CD4-positive, CD25-positive, alpha-beta regulatory T cell (primary cell): ENCODE data around the gene EHD1. TPM values are rescaled to one million over a fixed set of nuclear protein-coding genes. Genes with fewer than 3 reads are reported as not detected.

Source experiments
- ATAC-seq, 2 donors: fragments of 150-1000 bp; cut with Tn5 transposase; one replicate each; pipeline ENCODE4 v1.10.0; 2021; ENCODE audit warnings: low read depth in 2 of 2, moderate number of reproducible peaks in 2 of 2, moderate library complexity in 1 of 2
- DNase-seq, 3 donors: peaks; one replicate each; pipeline versions ENCODE4 v3.0.0 to v3.0.0-alpha.2; 2012 to 2022; ENCODE audit warnings: mixed read lengths in 1 of 3
- H3K27ac ChIP-seq: one replicate; pipeline ENCODE4 v1.7.0; 2013; ENCODE audit warnings: mild to moderate bottlenecking, low read length; ENCODE audit not compliant: insufficient read depth, poor library complexity, severe bottlenecking
- H3K27me3 ChIP-seq: one replicate; pipeline ENCODE4 v1.7.0; 2013; ENCODE audit warnings: low read length; ENCODE audit not compliant: control insufficient read depth, insufficient read depth
- H3K36me3 ChIP-seq: one replicate; pipeline ENCODE4 v1.7.0; 2013; ENCODE audit warnings: mild to moderate bottlenecking, low read length, moderate library complexity; ENCODE audit not compliant: control insufficient read depth, insufficient read depth
- H3K4me1 ChIP-seq: 2 replicates; pipeline ENCODE4 v1.7.0; 2013; ENCODE audit warnings: mild to moderate bottlenecking, low read length; ENCODE audit not compliant: insufficient read depth, control insufficient read depth, poor library complexity, severe bottlenecking
- H3K4me3 ChIP-seq: one replicate; pipeline ENCODE4 v1.7.0; 2013; ENCODE audit warnings: low read depth, mild to moderate bottlenecking, low read length, moderate library complexity
- H3K9me3 ChIP-seq, 2 experiments: 1 replicate in 1 of 2; 2 replicates in 1 of 2; pipeline ENCODE4 v1.7.0; 2013; ENCODE audit warnings: low read length in 2 of 2, mild to moderate bottlenecking in 1 of 2, moderate library complexity in 1 of 2; ENCODE audit not compliant: control insufficient read depth in 2 of 2
- H3K27ac Mint-ChIP-seq, 3 donors: one replicate each; pipeline ENCODE4 v1.8.0; 2020 to 2022; ENCODE audit warnings: mild to moderate bottlenecking in 3 of 3, mixed read lengths in 3 of 3, moderate library complexity in 2 of 3
- H3K27me3 Mint-ChIP-seq: one replicate; pipeline ENCODE4 v1.8.0; 2022; ENCODE audit warnings: mild to moderate bottlenecking, mixed read lengths
- H3K36me3 Mint-ChIP-seq: one replicate; pipeline ENCODE4 v1.8.0; 2020; ENCODE audit warnings: mixed read lengths
- H3K4me1 Mint-ChIP-seq, 4 donors: one replicate each; pipeline ENCODE4 v1.8.0; 2020 to 2022; ENCODE audit warnings: mixed read lengths in 4 of 4, mild to moderate bottlenecking in 1 of 4
- H3K4me3 Mint-ChIP-seq, 4 donors: one replicate each; pipeline ENCODE4 v1.8.0; 2020 to 2022; ENCODE audit warnings: mild to moderate bottlenecking in 4 of 4, mixed read lengths in 4 of 4, moderate library complexity in 3 of 4
- H3K9me3 Mint-ChIP-seq, 7 donors: one replicate each; pipeline ENCODE4 v1.8.0; 2020 to 2022; ENCODE audit warnings: mixed read lengths in 7 of 7, mild to moderate bottlenecking in 3 of 7, moderate library complexity in 2 of 7
- polyA plus RNA-seq, 4 donors: library from polyadenylated mRNA; unstranded; fragments of 300-500 nt; fragmentation: Illumina TruSeq; gene quantifications; one replicate each; pipeline ENCODE4 v1.2.3, GENCODE V29; 2021
- total RNA-seq: library from RNA; stranded (reverse); gene quantifications from one replicate; pipeline ENCODE4 v1.2.3, GENCODE V29; 2022

EHD1 gene
- total and polyA plus RNA-seq, 5 donors from 2014 or later, result 180 to 223 (median 184) TPM

GRCh38 chr11:64852804-64853509 is 25.5 kb downstream of the EHD1 start:
- Mint-ChIP-seq H3K27me3 (no peaks in the 10 kb centered on the region), H3K4me3 (peak overlapping the region; percentile 80 to 85 (median 84)), H3K4me1 (peaks cover 0 to 94% (median 43%) of the 10 kb centered on the region in 4 donors), H3K36me3 (peaks cover 16% of the 10 kb centered on the region), H3K9me3 (peaks cover 0 to 1% (median 0%) of the 10 kb centered on the region in 7 donors), H3K27ac (peak overlapping the region; percentile 93 to 97 (median 96))
- H3K4me1 ChIP-seq, result peaks cover 99% of the 10 kb centered on the region
- peaks cover 28% of the 10 kb centered on the region for H3K36me3 ChIP-seq
- H3K27ac ChIP-seq, result peak overlapping the region; percentile 91
- no peaks in the 10 kb centered on the region for H3K9me3 ChIP-seq
- H3K4me3 ChIP-seq, result no peak overlapping the region
- DNase-seq, result no peak
- no peaks in the 10 kb centered on the region for H3K27me3 ChIP-seq
- ATAC-seq, result no peak

GRCh38 chr11:64851831-64852351 is 26.5 kb downstream of the EHD1 start:
- peak overlapping the region; percentile 93 to 97 (median 96) for H3K27ac Mint-ChIP-seq
- H3K4me3 ChIP-seq, result peak overlapping the region; percentile 55
- peak overlapping the region; percentile 73 to 85 (median 82) for H3K4me3 Mint-ChIP-seq
- H3K9me3 Mint-ChIP-seq, result peaks cover 0 to 1% (median 0%) of the 10 kb centered on the region in 7 donors
- peaks cover 97% of the 10 kb centered on the region for H3K4me1 ChIP-seq
- DNase-seq, result peak in 2 of 3 donors; percentile 19 to 66
- peak overlapping the region; percentile 91 for H3K27ac ChIP-seq
- H3K27me3 Mint-ChIP-seq, result no peaks in the 10 kb centered on the region
- H3K27me3 ChIP-seq, result no peaks in the 10 kb centered on the region
- peaks cover 12% of the 10 kb centered on the region for H3K36me3 Mint-ChIP-seq
- H3K36me3 ChIP-seq, result peaks cover 20% of the 10 kb centered on the region
- ATAC-seq, result peak in 1 of 2 donors; percentile 15
- H3K9me3 ChIP-seq, result no peaks in the 10 kb centered on the region
- peaks cover 0 to 96% (median 47%) of the 10 kb centered on the region in 4 donors for H3K4me1 Mint-ChIP-seq

- H3K27me3 Mint-ChIP-seq, result no peaks in the 10 kb centered on the region
- Histone ChIP-seq H3K27me3 (no peaks in the 10 kb centered on the region), H3K36me3 (peaks cover 20% of the 10 kb centered on the region), H3K9me3 (no peaks in the 10 kb centered on the region), H3K4me1 (peaks cover 89% of the 10 kb centered on the region), H3K27ac (peak overlapping the region; percentile 91), H3K4me3 (peak overlapping the region; percentile 44)
- peak overlapping the region; percentile 93 to 97 (median 96) for H3K27ac Mint-ChIP-seq
- DNase-seq (peak in 2 of 3 donors; percentile 58 to 75), ATAC-seq (peak; percentile 21 to 35)
- H3K4me1 Mint-ChIP-seq, result peaks cover 0 to 89% (median 46%) of the 10 kb centered on the region in 4 donors
- peak overlapping the region; percentile 73 to 85 (median 82) for H3K4me3 Mint-ChIP-seq
- H3K36me3 Mint-ChIP-seq, result peaks cover 12% of the 10 kb centered on the region
- peaks cover 0 to 1% (median 0%) of the 10 kb centered on the region in 7 donors for H3K9me3 Mint-ChIP-seq
These were observed 27.3 kb downstream of the EHD1 start for GRCh38 chr11:64850979-64851567.

- no peak for ATAC-seq
- H3K27ac Mint-ChIP-seq, result peak overlapping the region; percentile 36 to 97 (median 54)
- peak overlapping the region; percentile 22 to 65 (median 30) for H3K4me3 Mint-ChIP-seq
- peaks cover 12% of the 10 kb centered on the region for H3K36me3 ChIP-seq
- H3K36me3 Mint-ChIP-seq, result peaks cover 3% of the 10 kb centered on the region
- H3K4me3 ChIP-seq, result no peak overlapping the region
- H3K4me1 Mint-ChIP-seq, result peaks cover 0 to 82% (median 47%) of the 10 kb centered on the region in 4 donors
- H3K9me3 Mint-ChIP-seq, result no peaks in the 10 kb centered on the region
- peak overlapping the region; percentile 33 for H3K27ac ChIP-seq
- H3K27me3 ChIP-seq, result no peaks in the 10 kb centered on the region
- peaks cover 82% of the 10 kb centered on the region for H3K4me1 ChIP-seq
- no peak for DNase-seq
- no peaks in the 10 kb centered on the region for H3K9me3 ChIP-seq
- no peaks in the 10 kb centered on the region for H3K27me3 Mint-ChIP-seq
These were observed 28.6 kb downstream of the EHD1 start for GRCh38 chr11:64849598-64850356.

- ATAC-seq (peak; percentile 5 to 12), DNase-seq (peak in 1 of 3 donors; percentile 73)
- Histone ChIP-seq H3K4me1 (peaks cover 80% of the 10 kb centered on the region), H3K9me3 (no peaks in the 10 kb centered on the region), H3K27ac (peak overlapping the region; percentile 33), H3K4me3 (no peak overlapping the region), H3K27me3 (no peaks in the 10 kb centered on the region), H3K36me3 (peaks cover 4% of the 10 kb centered on the region)
- Mint-ChIP-seq H3K9me3 (no peaks in the 10 kb centered on the region), H3K27me3 (peaks cover under 1% of the 10 kb centered on the region), H3K27ac (peak overlapping the region; percentile 54 to 80 (median 66)), H3K4me1 (peaks cover 0 to 76% (median 45%) of the 10 kb centered on the region in 4 donors), H3K36me3 (peaks cover 3% of the 10 kb centered on the region), H3K4me3 (peak overlapping the region in 3 of 4 donors; percentile 56 to 76 (median 75))
These were observed 29.4 kb downstream of the EHD1 start for GRCh38 chr11:64848826-64849597.

- Histone ChIP-seq H3K4me3 (no peak overlapping the region), H3K4me1 (peaks cover 79% of the 10 kb centered on the region), H3K27ac (peak overlapping the region; percentile 33), H3K36me3 (no peaks in the 10 kb centered on the region), H3K27me3 (no peaks in the 10 kb centered on the region), H3K9me3 (no peaks in the 10 kb centered on the region)
- ATAC-seq (no peak), DNase-seq (no peak)
- Mint-ChIP-seq H3K4me3 (peak overlapping the region; percentile 31 to 76 (median 58)), H3K36me3 (peaks cover under 1% of the 10 kb centered on the region), H3K4me1 (peaks cover 0 to 75% (median 43%) of the 10 kb centered on the region in 4 donors), H3K9me3 (no peaks in the 10 kb centered on the region), H3K27me3 (peaks cover 4% of the 10 kb centered on the region), H3K27ac (peak overlapping the region; percentile 54 to 80 (median 66))
These were observed 30.1 kb downstream of the EHD1 start for GRCh38 chr11:64848214-64848825.
